SH-SY5Y (cell line): Measurements from ENCODE around the gene KIAA1755.

ENCODE experiments used
- GATA2 ChIP-seq: IDR thresholded peaks from 2 replicates; pipeline ENCODE4 v1.6.1; 2011; ENCODE audit warnings: mild to moderate bottlenecking, low read depth, low read length
- GATA3 ChIP-seq: IDR thresholded peaks from 2 replicates; pipeline ENCODE4 v1.6.1; 2011; ENCODE audit warnings: low read depth, mild to moderate bottlenecking, low read length, moderate library complexity

- no peak for TF ChIP-seq GATA2
- TF ChIP-seq GATA3: no peak
Measured at GRCh38 chr20:38168791-38169589, 91.5 kb downstream of the KIAA1755 start.
